Endothelial cell of umbilical vein (primary cell): Measurements from ENCODE around the gene ISLR.

Source experiments
- POLR2AphosphoS5 ChIP-seq: IDR thresholded peaks from 2 replicates; pipeline ENCODE4 v1.6.1; 2012; ENCODE audit warnings: low read depth, mild to moderate bottlenecking, control low read depth, low read length, moderate library complexity; ENCODE audit not compliant: insufficient read depth
- TF ChIP-seq, protein P1 (sequence below), 2 donors: IDR thresholded peaks; 1 replicate in 1 of 2; 2 replicates in 1 of 2; pipeline ENCODE4 v1.5.1; 2011; ENCODE audit warnings: low read length in 2 of 2, mild to moderate bottlenecking in 2 of 2, moderate library complexity in 2 of 2, control low read depth in 1 of 2, inconsistent platforms in 1 of 2, low read depth in 1 of 2; ENCODE audit not compliant: insufficient read depth in 1 of 2; ENCODE audit errors: extremely low read depth in 1 of 2

DNA sequence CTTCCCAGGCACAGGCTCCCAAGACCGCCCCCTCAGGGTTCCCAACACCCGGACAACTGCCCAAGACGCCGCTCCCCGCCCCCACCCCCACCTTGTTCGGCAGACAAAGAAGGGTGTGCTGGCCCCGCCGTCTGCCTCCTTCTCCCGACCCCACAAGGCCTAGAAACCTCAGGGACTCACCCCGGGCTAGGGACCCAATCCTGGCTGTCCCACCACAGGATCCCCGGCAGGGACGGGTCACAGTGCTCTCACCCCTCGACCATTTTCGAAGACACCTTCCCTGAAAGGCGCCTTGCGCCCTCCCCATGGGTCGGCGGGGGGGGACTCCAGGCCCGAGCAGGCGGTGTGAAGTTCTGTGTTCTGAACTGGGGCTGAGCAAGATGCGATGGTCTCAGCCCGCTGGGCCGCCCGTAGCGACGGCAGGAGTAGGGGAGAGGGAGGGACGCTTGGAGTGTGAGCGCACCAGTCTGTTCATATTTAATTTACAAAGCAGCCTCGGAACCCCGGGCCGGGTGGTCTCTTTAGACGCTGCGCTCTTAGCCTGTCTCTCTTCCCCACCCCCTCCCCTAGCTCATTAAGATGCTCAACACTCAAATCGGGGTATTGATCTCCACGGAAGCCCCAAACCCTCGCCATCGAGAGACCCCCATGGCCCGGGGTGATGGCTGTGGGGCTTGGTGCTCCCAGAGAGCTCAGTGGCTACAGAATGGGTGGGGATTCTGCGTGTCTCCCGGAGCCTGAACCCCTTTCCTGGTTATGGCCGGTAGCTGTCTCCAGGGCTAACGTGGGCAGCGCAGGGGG, 44.5 kb upstream of the ISLR start:
- no peak for TF ChIP-seq POLR2AphosphoS5
- TF ChIP-seq, protein P1, sequence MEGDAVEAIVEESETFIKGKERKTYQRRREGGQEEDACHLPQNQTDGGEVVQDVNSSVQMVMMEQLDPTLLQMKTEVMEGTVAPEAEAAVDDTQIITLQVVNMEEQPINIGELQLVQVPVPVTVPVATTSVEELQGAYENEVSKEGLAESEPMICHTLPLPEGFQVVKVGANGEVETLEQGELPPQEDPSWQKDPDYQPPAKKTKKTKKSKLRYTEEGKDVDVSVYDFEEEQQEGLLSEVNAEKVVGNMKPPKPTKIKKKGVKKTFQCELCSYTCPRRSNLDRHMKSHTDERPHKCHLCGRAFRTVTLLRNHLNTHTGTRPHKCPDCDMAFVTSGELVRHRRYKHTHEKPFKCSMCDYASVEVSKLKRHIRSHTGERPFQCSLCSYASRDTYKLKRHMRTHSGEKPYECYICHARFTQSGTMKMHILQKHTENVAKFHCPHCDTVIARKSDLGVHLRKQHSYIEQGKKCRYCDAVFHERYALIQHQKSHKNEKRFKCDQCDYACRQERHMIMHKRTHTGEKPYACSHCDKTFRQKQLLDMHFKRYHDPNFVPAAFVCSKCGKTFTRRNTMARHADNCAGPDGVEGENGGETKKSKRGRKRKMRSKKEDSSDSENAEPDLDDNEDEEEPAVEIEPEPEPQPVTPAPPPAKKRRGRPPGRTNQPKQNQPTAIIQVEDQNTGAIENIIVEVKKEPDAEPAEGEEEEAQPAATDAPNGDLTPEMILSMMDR (IDR thresholded peaks at IDR 0.05; ENCODE audit: extremely low read depth in 1 of 2, insufficient read depth in 1 of 2, low read depth in 1 of 2, low read length in 2 of 2): no peak
